Measurements from ENCODE around the gene REV3L. TPM values are rescaled to one million over a fixed set of nuclear protein-coding genes. Genes with fewer than 3 reads are reported as not detected.

REV3L gene
- total and polyA plus RNA-seq, 2 of the 8 experiments (the other 6 are each of a cell fraction or from before 2014, with no cell fraction given) = 2.1 to 6.6 TPM

GRCh38 chr6:111474106-111474505 lies 8.9 kb downstream of the REV3L start:
- H2BK20ac ChIP-seq (ENCODE audit: low read length) = no peak overlapping the region
- no peak overlapping the region for H3K14ac ChIP-seq (ENCODE audit: insufficient read length)
- H2BK5ac ChIP-seq (ENCODE audit: low read depth, low read length) = no peak overlapping the region
- peaks cover 17 to 18% of the 10 kb centered on the region in 2 experiments for H4K20me1 ChIP-seq (replicated peaks in 1 of 2; ENCODE audit: control insufficient read depth in 1 of 2, insufficient read depth in 2 of 2, low read length in 2 of 2)
- H4K5ac ChIP-seq (ENCODE audit: insufficient read length, low read depth, low read length) = no peak overlapping the region
- no peak overlapping the region for H3K27ac ChIP-seq (ENCODE audit: low read depth, low read length)
- no peaks in the 10 kb centered on the region for H3K36me3 ChIP-seq (ENCODE audit: control insufficient read depth in 2 of 4, insufficient read depth in 4 of 4, low read length in 3 of 4)
- H3K79me2 ChIP-seq (ENCODE audit: control insufficient read depth in 1 of 2, insufficient read depth in 2 of 2, low read length in 2 of 2) = peaks cover 0 to 8% of the 10 kb centered on the region in 2 experiments; a peak in 1 of 4 replicates
- FAIRE-seq = no peak
- no peaks in the 10 kb centered on the region for H3K23me2 ChIP-seq (ENCODE audit: low read depth, low read length)
- peaks cover 18 to 45% (median 29%) of the 10 kb centered on the region in 4 experiments for H3K27me3 ChIP-seq (replicated peaks in 1 of 4; ENCODE audit: control insufficient read depth in 3 of 4, extremely low read depth in 1 of 4, insufficient read depth in 3 of 4, low read length in 3 of 4)
- POLR2A ChIA-PET (ENCODE audit: partially characterized antibody) = interaction anchor here (1.2 kb wide), 1 partner anchor 9 kb away, joined by 4 read pairs; the partner anchor contains the start of gene REV3L
- TF ChIP-seq EP300 (IDR thresholded peaks at IDR 0.05; ENCODE audit: borderline replicate concordance in 1 of 2, low read depth in 2 of 2, low read length in 2 of 2) (no peak), MAFK (IDR thresholded peaks at IDR 0.05; ENCODE audit: low read depth, low read length) (no peak), USF2 (IDR thresholded peaks at IDR 0.05; ENCODE audit: low read length) (no peak), EGR1 (IDR thresholded peaks at IDR 0.05; ENCODE audit: borderline replicate concordance, low read depth, low read length) (no peak)
- H3K18ac ChIP-seq (ENCODE audit: extremely low read depth, low read length) = no peak overlapping the region
- H3K4me2 ChIP-seq (ENCODE audit: insufficient read depth in 1 of 2, low read depth in 2 of 2, low read length in 2 of 2) = no peak overlapping the region
- no peak overlapping the region for H2AFZ ChIP-seq (ENCODE audit: low read length)
- H3K56ac ChIP-seq (replicated peaks; ENCODE audit: insufficient read length, low read depth, low read length) = no peak overlapping the region
- H2BK15ac ChIP-seq (ENCODE audit: low read length) = no peak overlapping the region
- DNase-seq (ENCODE audit: low read depth in 1 of 2, low spot score in 2 of 2) = no peak
- peaks cover 0 to 8% (median 7%) of the 10 kb centered on the region in 4 experiments; a peak in 3 of 7 replicates for H3K4me1 ChIP-seq (replicated peaks in 1 of 4; ENCODE audit: control insufficient read depth in 3 of 4, insufficient read depth in 4 of 4, low read length in 3 of 4)
- CTCF ChIA-PET (ENCODE audit: partially characterized antibody) = no interaction called here
- no peak overlapping the region for H4K91ac ChIP-seq (replicated peaks; ENCODE audit: insufficient read length, low read length)
- no peak overlapping the region for H2AK5ac ChIP-seq (ENCODE audit: low read depth, low read length)
- H2BK12ac ChIP-seq (ENCODE audit: low read depth, low read length) = no peak overlapping the region
- no peaks in the 10 kb centered on the region for H3K9me3 ChIP-seq (ENCODE audit: insufficient read depth in 2 of 2, low read depth in 1 of 2, low read length in 1 of 2)
- no peak overlapping the region for H3K4me3 ChIP-seq (ENCODE audit: extremely low read depth in 1 of 4, insufficient read depth in 2 of 4, low read depth in 3 of 4, low read length in 4 of 4)
- H2BK120ac ChIP-seq (replicated peaks; ENCODE audit: low read depth, low read length) = no peak overlapping the region
- WGBS, 2 experiments (ENCODE audit: extremely low coverage in 1 of 2, insufficient coverage in 1 of 2, insufficient read length in 1 of 2, insufficient replicate concordance in 2 of 2, low coverage in 1 of 2, low lambda C conversion rate in 2 of 2, missing lambda C conversion rate in 1 of 2) = 88% methylated on average over 4 of the region's 4 CpGs; no CpG with 5 or more reads in 1 of the 2 experiments
- no peaks in the 10 kb centered on the region for H3K79me1 ChIP-seq (ENCODE audit: low read depth, low read length)
- no peak overlapping the region for H3K23ac ChIP-seq (ENCODE audit: insufficient read length)
- H3K9ac ChIP-seq (replicated peaks in 1 of 4; ENCODE audit: extremely low read depth in 1 of 4, low read depth in 3 of 4, low read length in 3 of 4) = no peak overlapping the region
- H4K8ac ChIP-seq (ENCODE audit: extremely low read depth, insufficient read depth, low read length) = no peak overlapping the region
- no peak overlapping the region for H3K4ac ChIP-seq (replicated peaks; ENCODE audit: insufficient read length, low read depth, low read length)

Data from H1 (cell line).